Activated B cell treated with CpG ODN at 0.5 μM for 24 hours (primary cell): ENCODE measurements around the gene OTULINL. TPM values are rescaled to one million over a fixed set of nuclear protein-coding genes. Genes with fewer than 3 reads are reported as not detected.

ENCODE experiments used
- ATAC-seq: fragments of 200-7000 bp; cut with Tn5 transposase; one replicate; pipeline ENCODE4 v1.10.0; 2021; ENCODE audit warnings: low read depth, mild to moderate bottlenecking, moderate library complexity
- CTCF ChIA-PET: fragments of 350-600 bp; sonication (Branson Sonifier 250); formaldehyde crosslinking; loops from one replicate; lab custom pipeline; 2021; ENCODE audit warnings: antibody characterized with exemption; lab: Charles Lee
- POLR2A ChIA-PET: fragments of 350-600 bp; sonication (Branson Sonifier 250); formaldehyde crosslinking; loops from one replicate; lab custom pipeline; 2021; ENCODE audit warnings: antibody characterized with exemption; lab: Charles Lee
- DNase-seq: peaks from one replicate; pipeline ENCODE4 v3.0.0; 2022
- H3K27ac Mint-ChIP-seq: one replicate; pipeline ENCODE4 v1.8.0; 2020; ENCODE audit warnings: mixed read lengths
- H3K27me3 Mint-ChIP-seq: one replicate; pipeline ENCODE4 v1.8.0; 2021; ENCODE audit warnings: mixed read lengths
- H3K36me3 Mint-ChIP-seq: one replicate; pipeline ENCODE4 v1.8.0; 2021; ENCODE audit warnings: low read depth, mixed read lengths
- H3K4me1 Mint-ChIP-seq: one replicate; pipeline ENCODE4 v1.8.0; 2021; ENCODE audit warnings: mixed read lengths
- H3K4me3 Mint-ChIP-seq: one replicate; pipeline ENCODE4 v1.8.0; 2020; ENCODE audit warnings: mild to moderate bottlenecking, mixed read lengths
- H3K9me3 Mint-ChIP-seq: one replicate; pipeline ENCODE4 v1.8.0; 2020; ENCODE audit warnings: mixed read lengths
- intact Hi-C: fragments of 100-400 bp; cut with micrococcal nuclease; formaldehyde crosslinking; loops from one replicate; pipeline ENCODE4 v1.15.1; 2024
- total RNA-seq: library from RNA; stranded (reverse); gene quantifications from 2 replicates; pipeline ENCODE4 v1.2.3, GENCODE V29; 2022
- TF ChIP-seq, protein P1 (sequence below): fragments of 200-600 bp; IDR thresholded peaks from one replicate; pipeline ENCODE4 v1.8.0; 2022; ENCODE audit warnings: antibody characterized with exemption, mild to moderate bottlenecking

OTULINL gene
- total RNA-seq, 1 donor from 2014 or later: 0.69 TPM

DNA sequence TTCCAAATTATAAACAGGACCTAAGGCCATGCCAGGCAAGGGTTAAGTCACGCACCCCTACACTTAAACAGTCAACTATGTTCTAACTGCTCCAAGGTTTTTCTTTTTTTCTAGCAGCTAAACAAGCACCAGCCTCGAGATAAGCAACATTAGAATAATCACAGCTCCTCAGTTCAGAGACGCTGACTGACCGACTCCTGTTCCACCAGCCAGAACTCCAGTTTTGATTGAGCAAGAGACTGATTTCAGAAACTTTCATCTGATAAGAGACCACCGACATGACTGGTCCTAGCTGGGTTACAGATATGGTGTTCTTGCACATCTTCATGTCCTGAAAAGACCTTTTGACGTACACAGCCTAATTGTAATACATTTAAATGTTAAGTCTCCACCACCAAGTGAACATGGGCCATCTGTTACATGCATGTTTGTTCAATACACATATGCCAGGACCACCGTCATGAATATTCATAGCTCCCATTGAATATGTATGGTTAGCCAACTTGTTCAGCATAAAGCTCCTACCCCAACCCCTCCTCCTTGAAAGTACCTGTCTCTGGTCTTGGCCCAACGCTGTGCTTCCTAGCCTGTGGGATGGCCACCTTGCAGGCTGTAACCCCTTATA lies 23.7 kb upstream of the OTULINL start:
- TF ChIP-seq, protein P1, sequence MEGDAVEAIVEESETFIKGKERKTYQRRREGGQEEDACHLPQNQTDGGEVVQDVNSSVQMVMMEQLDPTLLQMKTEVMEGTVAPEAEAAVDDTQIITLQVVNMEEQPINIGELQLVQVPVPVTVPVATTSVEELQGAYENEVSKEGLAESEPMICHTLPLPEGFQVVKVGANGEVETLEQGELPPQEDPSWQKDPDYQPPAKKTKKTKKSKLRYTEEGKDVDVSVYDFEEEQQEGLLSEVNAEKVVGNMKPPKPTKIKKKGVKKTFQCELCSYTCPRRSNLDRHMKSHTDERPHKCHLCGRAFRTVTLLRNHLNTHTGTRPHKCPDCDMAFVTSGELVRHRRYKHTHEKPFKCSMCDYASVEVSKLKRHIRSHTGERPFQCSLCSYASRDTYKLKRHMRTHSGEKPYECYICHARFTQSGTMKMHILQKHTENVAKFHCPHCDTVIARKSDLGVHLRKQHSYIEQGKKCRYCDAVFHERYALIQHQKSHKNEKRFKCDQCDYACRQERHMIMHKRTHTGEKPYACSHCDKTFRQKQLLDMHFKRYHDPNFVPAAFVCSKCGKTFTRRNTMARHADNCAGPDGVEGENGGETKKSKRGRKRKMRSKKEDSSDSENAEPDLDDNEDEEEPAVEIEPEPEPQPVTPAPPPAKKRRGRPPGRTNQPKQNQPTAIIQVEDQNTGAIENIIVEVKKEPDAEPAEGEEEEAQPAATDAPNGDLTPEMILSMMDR: no peak
- no peak overlapping the region for H3K27ac Mint-ChIP-seq
- H3K4me3 Mint-ChIP-seq: no peak overlapping the region
- POLR2A ChIA-PET: no interaction called here
- intact Hi-C loops: no loop called here
- H3K9me3 Mint-ChIP-seq: peaks cover 11% of the 10 kb centered on the region
- ATAC-seq: no peak
- H3K4me1 Mint-ChIP-seq: peaks cover 20% of the 10 kb centered on the region
- no peak for DNase-seq
- H3K27me3 Mint-ChIP-seq: peaks cover 16% of the 10 kb centered on the region
- CTCF ChIA-PET: no interaction called here
- no peaks in the 10 kb centered on the region for H3K36me3 Mint-ChIP-seq

DNA sequence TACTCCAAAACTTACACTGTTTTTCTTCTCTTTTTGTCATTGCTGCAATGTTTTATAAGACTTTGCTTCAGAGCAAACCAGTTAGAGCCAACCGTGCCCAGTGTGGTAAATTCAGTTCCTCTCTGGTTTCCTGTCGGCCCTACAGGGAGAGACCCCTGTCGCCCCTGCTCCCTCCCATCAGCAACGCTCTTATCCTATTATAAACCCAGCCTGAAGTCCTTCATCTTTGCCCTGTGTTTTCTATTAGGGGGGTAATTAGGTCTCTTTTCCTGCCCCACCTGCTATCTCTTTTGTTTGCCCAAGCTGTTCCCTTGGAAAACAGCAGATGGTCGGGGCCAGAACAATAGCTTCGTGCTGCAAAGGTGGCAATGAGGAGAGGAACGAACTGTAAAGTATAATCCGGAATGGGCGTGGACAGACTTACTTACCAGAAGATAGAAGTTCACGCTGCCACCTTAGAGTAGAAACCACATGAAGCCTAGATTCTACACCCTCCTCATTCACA lies 21.4 kb upstream of the OTULINL start:
- no peak for DNase-seq
- CTCF ChIA-PET: no interaction called here

DNA sequence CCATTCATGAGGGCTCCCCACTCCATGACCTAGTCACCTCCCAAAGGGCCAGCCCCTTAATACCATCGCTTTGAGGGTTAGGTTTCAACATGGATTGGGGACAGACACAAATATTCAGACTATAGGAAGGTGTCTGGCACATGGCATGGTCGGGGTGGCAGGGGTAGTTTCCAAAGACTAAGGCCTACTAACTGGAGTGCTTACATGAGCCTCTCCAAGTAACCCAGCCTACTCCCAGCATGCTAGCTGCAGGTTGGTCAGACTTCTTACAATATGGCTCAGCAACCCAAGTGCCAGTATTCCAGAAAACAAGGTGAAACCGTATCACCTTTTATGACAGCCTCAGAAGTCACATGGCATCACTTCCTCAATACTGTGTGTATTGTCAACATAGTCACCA lies 19.9 kb upstream of the OTULINL start:
- intact Hi-C loops: loop anchor here (2.0 kb wide), 1 partner anchor 19 kb away; the partner anchor contains the start of gene OTULINL
- TF ChIP-seq, protein P1: no peak
- ATAC-seq: no peak
- H3K9me3 Mint-ChIP-seq: no peaks in the 10 kb centered on the region
- no peaks in the 10 kb centered on the region for H3K36me3 Mint-ChIP-seq
- H3K4me1 Mint-ChIP-seq: peaks cover 20% of the 10 kb centered on the region
- H3K4me3 Mint-ChIP-seq: no peak overlapping the region
- no peak overlapping the region for H3K27ac Mint-ChIP-seq
- ChIA-PET CTCF (no interaction called here), POLR2A (no interaction called here)
- no peak for DNase-seq
- H3K27me3 Mint-ChIP-seq: peaks cover 5% of the 10 kb centered on the region

More for the DNA sequence above, 21.4 kb upstream of the OTULINL start:
- no peaks in the 10 kb centered on the region for H3K36me3 Mint-ChIP-seq
- no peaks in the 10 kb centered on the region for H3K9me3 Mint-ChIP-seq
- POLR2A ChIA-PET: no interaction called here
- TF ChIP-seq, protein P1: no peak
- peaks cover 10% of the 10 kb centered on the region for H3K27me3 Mint-ChIP-seq
- intact Hi-C loops: loop anchor here (2.0 kb wide), 1 partner anchor 21 kb away; the partner anchor contains the start of gene OTULINL
- H3K4me1 Mint-ChIP-seq: peaks cover 20% of the 10 kb centered on the region
- H3K4me3 Mint-ChIP-seq: peak overlapping the region; percentile 68
- ATAC-seq: peak; percentile 67
- H3K27ac Mint-ChIP-seq: peak overlapping the region; percentile 47

DNA sequence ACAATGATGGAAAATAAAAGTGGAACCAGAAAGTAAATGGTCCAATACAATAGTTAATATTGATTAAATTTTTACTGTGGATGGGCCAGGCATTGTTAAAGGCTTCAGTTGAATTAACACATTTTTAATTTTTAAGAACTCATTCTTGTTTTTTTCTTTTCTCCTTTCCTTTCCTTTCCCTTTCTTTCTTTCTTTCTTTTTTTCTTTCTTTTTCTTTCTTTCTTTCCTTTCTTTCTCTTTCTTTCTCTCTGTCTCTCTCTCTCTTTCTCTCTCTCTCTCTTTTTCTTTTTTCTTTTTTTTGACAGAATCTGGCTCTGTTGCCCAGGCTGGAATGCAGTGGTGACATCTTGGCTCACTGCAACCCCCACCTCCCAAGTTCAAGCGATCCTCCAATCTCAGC lies 13.3 kb upstream of the OTULINL start:
- intact Hi-C loops: no loop called here
- no peaks in the 10 kb centered on the region for H3K4me1 Mint-ChIP-seq
- DNase-seq: no peak

More for the DNA sequence above, 13.3 kb upstream of the OTULINL start:
- ChIA-PET POLR2A (interaction anchor here (0.6 kb wide), 1 partner anchor 54 kb away, joined by 8 read pairs; no protein-coding TSS in a partner anchor), CTCF (no interaction called here)
- Mint-ChIP-seq H3K27me3 (no peaks in the 10 kb centered on the region), H3K27ac (no peak overlapping the region), H3K9me3 (peaks cover 5% of the 10 kb centered on the region), H3K36me3 (no peaks in the 10 kb centered on the region), H3K4me3 (no peak overlapping the region)
- no peak for ATAC-seq
- TF ChIP-seq, protein P1: no peak
